Spleen (tissue), 11 donors: ENCODE measurements around the gene KCP. TPM values are rescaled to one million over a fixed set of nuclear protein-coding genes. Genes with fewer than 3 reads are reported as not detected.

Experiments
- DNase-seq: peaks from one replicate; pipeline ENCODE4 v3.0.0-alpha.2; 2020
- H3K27ac ChIP-seq, 8 donors: fragments of 200-600 bp; sonication (generic) in 7 of 8; 1 replicate in 4 of 8; 2 replicates in 4 of 8; pipeline versions ENCODE4 v1.5.0 to v1.8.0; 2016 to 2021; ENCODE audit warnings: inconsistent platforms in 4 of 8, mild to moderate bottlenecking in 4 of 8, moderate library complexity in 1 of 8
- H3K27me3 ChIP-seq, 7 donors: fragments of 200-600 bp; sonication (generic) in 6 of 7; replicated peaks in 1 of 7; 1 replicate in 4 of 7; 2 replicates in 3 of 7; pipeline versions ENCODE4 v1.5.0 to v1.8.0; 2016 to 2021; ENCODE audit warnings: inconsistent platforms in 3 of 7, mild to moderate bottlenecking in 1 of 7
- H3K36me3 ChIP-seq, 6 donors: fragments of 200-600 bp; sonication (generic) in 5 of 6; 1 replicate in 4 of 6; 2 replicates in 2 of 6; pipeline versions ENCODE4 v1.5.0 to v1.8.0; 2016 to 2021; ENCODE audit warnings: inconsistent platforms in 2 of 6
- H3K4me1 ChIP-seq, 6 donors: fragments of 200-600 bp; sonication (generic) in 5 of 6; 1 replicate in 3 of 6; 2 replicates in 3 of 6; pipeline versions ENCODE4 v1.5.0 to v1.8.0; 2016 to 2021; ENCODE audit warnings: inconsistent platforms in 3 of 6
- H3K4me3 ChIP-seq, 8 donors: fragments of 200-600 bp; sonication (generic) in 7 of 8; 1 replicate in 4 of 8; 2 replicates in 4 of 8; pipeline versions ENCODE4 v1.5.0 to v1.8.0; 2016 to 2021; ENCODE audit warnings: inconsistent platforms in 4 of 8, mild to moderate bottlenecking in 4 of 8, moderate library complexity in 2 of 8
- H3K9me3 ChIP-seq, 8 donors: fragments of 200-600 bp; sonication (generic) in 7 of 8; 1 replicate in 4 of 8; 2 replicates in 4 of 8; pipeline versions ENCODE4 v1.5.0 to v1.8.0; 2016 to 2021; ENCODE audit warnings: inconsistent platforms in 4 of 8
- CTCF ChIP-seq, 11 experiments: fragments of 200-600 bp in 7 of 11; fragments of 450-650 bp in 4 of 11; sonication (generic) in 4 of 11; IDR thresholded peaks in 8 of 11; conservative IDR thresholded peaks in 3 of 11; 1 replicate in 7 of 11; 2 replicates in 4 of 11; pipeline versions ENCODE4 v1.4.0 to v1.8.0; 2016 to 2021; ENCODE audit warnings: antibody characterized with exemption in 11 of 11, inconsistent platforms in 4 of 11, mild to moderate bottlenecking in 1 of 11
- POLR2A ChIP-seq, 3 donors: fragments of 450-650 bp; IDR thresholded peaks; one replicate each; pipeline ENCODE4 v1.5.1; 2017; ENCODE audit warnings: antibody characterized with exemption in 3 of 3, mild to moderate bottlenecking in 1 of 3
- POLR2AphosphoS5 ChIP-seq, 3 donors: sonication (generic); formaldehyde crosslinking; IDR thresholded peaks; one replicate each; pipeline ENCODE4 v1.5.1; 2017; ENCODE audit warnings: antibody characterized with exemption in 3 of 3
- WGBS, 5 donors: extraction: QIAGEN DNeasy Blood & Tissue Kit in 3 of 5; methylation state at CpG; one replicate each; pipeline versions ENCODE4 v1.1.5 to v1.1.7; 2013 to 2018; 5-methylcytosine and 5-hydroxymethylcytosine counted together
- intact Hi-C: fragments of 100-400 bp; cut with DNase I; formaldehyde crosslinking; loops from one replicate; pipeline ENCODE4 v1.15.0; 2023; ENCODE audit warnings: low total_unique reads
- polyA plus RNA-seq, 3 donors: library from polyadenylated mRNA; stranded (reverse); fragments of 200-250 nt; gene quantifications; one replicate each; pipeline ENCODE4 v1.2.1, GENCODE V29; 2013
- total RNA-seq, 7 donors: library from RNA; depleted of rRNA in 3 of 7; stranded (reverse); fragments of >200 nt in 3 of 7; fragmentation: NEBNext Ultra II Directional in 4 of 7; extraction: Animal tissue kit (Norgen Biotek cat#: 25700) in 4 of 7; gene quantifications; one replicate each; pipeline versions ENCODE4 v1.1.0 to v1.2.1, GENCODE V29; 2016 to 2021
- donor health status: healthy with polysubstance abuse.
- donor health status: DM: no; HTN: no; CAD: no; lungs with moderate emphysema.
- donor health status: DM: no; HTN: no; CAD: no.
- donor health status: Bipolar disorder and iron deficiency.
- donor health status: healthy.
- donor health status: DM: no; HTN: no; CAD: no.
- donor health status: DM: yes; HTN: yes; CAD: no.

The KCP gene
- total and polyA plus RNA-seq, 10 donors: 0.06 to 2.1 (median 0.71) TPM

DNA sequence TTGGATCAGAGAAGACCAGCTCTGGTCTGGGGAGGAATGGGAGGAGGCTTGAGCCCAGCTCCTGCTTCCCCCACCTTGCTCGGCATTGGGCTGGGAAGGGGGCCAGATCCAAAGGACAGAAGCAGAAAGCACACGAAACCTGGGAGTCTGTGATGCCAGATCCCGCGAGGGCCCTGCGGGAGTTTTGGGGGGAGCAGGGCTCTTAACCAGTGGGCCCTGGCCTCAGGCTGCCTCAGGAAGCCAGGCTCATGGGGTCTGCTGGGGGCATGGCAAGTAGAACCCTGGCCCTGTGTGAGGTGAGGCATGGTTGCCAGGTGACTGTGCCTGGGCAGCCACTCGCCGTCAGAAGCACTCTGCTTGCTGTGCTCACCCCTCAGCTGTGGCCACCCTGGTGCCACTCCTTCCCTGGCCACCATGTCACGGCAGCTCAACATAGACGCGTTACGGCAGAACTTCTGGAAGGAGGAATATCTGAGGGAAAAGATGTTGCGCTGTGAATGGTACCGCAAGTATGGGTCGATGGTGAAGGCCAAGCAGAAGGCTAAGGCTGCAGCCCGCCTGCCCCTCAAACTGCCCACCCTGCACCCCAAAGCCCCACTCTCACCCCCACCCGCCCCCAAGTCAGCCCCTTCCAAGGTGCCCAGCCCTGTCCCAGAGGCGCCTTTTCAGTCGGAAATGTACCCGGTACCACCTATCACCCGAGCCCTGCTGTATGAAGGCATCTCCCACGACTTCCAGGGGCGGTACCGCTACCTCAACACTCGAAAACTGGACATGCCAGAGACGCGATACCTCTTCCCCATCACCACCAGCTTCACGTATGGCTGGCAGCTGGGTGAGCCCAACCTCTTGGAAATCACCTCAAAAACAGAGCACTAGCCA is 44.3 kb downstream of the KCP start:
- Histone ChIP-seq H3K4me1 (peaks cover 14 to 70% (median 45%) of the 10 kb centered on the region in 6 donors), H3K4me3 (no peak overlapping the region), H3K9me3 (no peaks in the 10 kb centered on the region), H3K36me3 (peaks cover 0 to 26% (median 14%) of the 10 kb centered on the region in 6 donors), H3K27me3 (peaks cover 0 to 23% (median 19%) of the 10 kb centered on the region in 7 donors), H3K27ac (no peak overlapping the region)
- TF ChIP-seq POLR2AphosphoS5 (IDR thresholded peaks at IDR 0.05) (peak in 1 of 3 donors; percentile 55), POLR2A (IDR thresholded peaks at IDR 0.05) (no peak), CTCF (IDR thresholded peaks at IDR 0.05 in 8 of 11, conservative IDR thresholded peaks at IDR 0.05 in 3 of 11) (no peak)
- intact Hi-C loops: no loop called here
- DNase-seq: no peak
- 92 to 96% (median 95%) methylated on average over 24 to 27 of the region's 27 CpGs for WGBS, 5 donors

GRCh38 chr7:128865303-128865702 is 45.2 kb downstream of the KCP start:
- H3K4me1 ChIP-seq: peaks cover 14 to 66% (median 43%) of the 10 kb centered on the region in 6 donors
- H3K4me3 ChIP-seq: no peak overlapping the region
- no peak overlapping the region for H3K27ac ChIP-seq
- intact Hi-C loops: no loop called here
- no peaks in the 10 kb centered on the region for H3K9me3 ChIP-seq
- peaks cover 0 to 16% (median 14%) of the 10 kb centered on the region in 7 donors for H3K27me3 ChIP-seq
- no peak for TF ChIP-seq CTCF (IDR thresholded peaks at IDR 0.05 in 8 of 11, conservative IDR thresholded peaks at IDR 0.05 in 3 of 11)
- no peak for TF ChIP-seq POLR2A (IDR thresholded peaks at IDR 0.05)
- H3K36me3 ChIP-seq: peaks cover 0 to 26% (median 14%) of the 10 kb centered on the region in 6 donors
- 95 to 97% (median 96%) methylated on average over 12 of the region's 12 CpGs for WGBS, 5 donors
- no peak for DNase-seq

- TF ChIP-seq POLR2A (IDR thresholded peaks at IDR 0.05) (no peak), CTCF (IDR thresholded peaks at IDR 0.05 in 8 of 11, conservative IDR thresholded peaks at IDR 0.05 in 3 of 11) (peak in 9 of 11 experiments; percentile 8 to 66 (median 41))
- WGBS, 5 donors: 0 to 2% (median 2%) methylated on average over 6 of the region's 6 CpGs
- DNase-seq: no peak
- H3K9me3 ChIP-seq: no peaks in the 10 kb centered on the region
- peak overlapping the region in 6 of 8 donors; percentile 75 to 90 (median 86) for H3K27ac ChIP-seq
- peaks cover 8 to 58% (median 30%) of the 10 kb centered on the region in 6 donors for H3K4me1 ChIP-seq
- H3K36me3 ChIP-seq: peaks cover 0 to 26% (median 14%) of the 10 kb centered on the region in 6 donors
- H3K27me3 ChIP-seq: no peaks in the 10 kb centered on the region
- peak overlapping the region; percentile 69 to 92 (median 79) for H3K4me3 ChIP-seq
- intact Hi-C loops: no loop called here
Observed at GRCh38 chr7:128863433-128863989, 47.0 kb downstream of the KCP start.
